Naive thymus-derived CD4-positive, alpha-beta T cell (primary cell): ENCODE results near the gene RIT1. TPM values are rescaled to one million over a fixed set of nuclear protein-coding genes. Genes with fewer than 3 reads are reported as not detected.
A peak's percentile ranks its signal among the peaks of the same experiment; 100 is the strongest.

ENCODE experiments used
- ATAC-seq: fragments of 150-1000 bp; cut with Tn5 transposase; 2 replicates; pipeline ENCODE4 v1.10.0; 2021; ENCODE audit warnings: mild to moderate bottlenecking, moderate library complexity
- CTCF ChIA-PET: fragments of 350-600 bp; sonication (Branson Sonifier 250); formaldehyde crosslinking; loops from one replicate; lab custom pipeline; 2021; ENCODE audit warnings: antibody characterized with exemption; lab: Charles Lee
- POLR2A ChIA-PET: fragments of 350-600 bp; sonication (Branson Sonifier 250); formaldehyde crosslinking; loops from one replicate; lab custom pipeline; 2021; ENCODE audit warnings: antibody characterized with exemption, inconsistent platforms; lab: Charles Lee
- DNase-seq, 9 donors: peaks; one replicate each; pipeline versions ENCODE4 v3.0.0 to v3.0.0-alpha.2; 2020 to 2022; ENCODE audit warnings: mixed read lengths in 1 of 9
- H3K27ac ChIP-seq: one replicate; pipeline ENCODE4 v1.7.0; 2013; ENCODE audit warnings: mild to moderate bottlenecking, low read depth, low read length, moderate library complexity
- H3K27me3 ChIP-seq, 2 donors: one replicate each; pipeline ENCODE4 v1.7.0; 2013; ENCODE audit warnings: low read length in 2 of 2, mild to moderate bottlenecking in 2 of 2, moderate library complexity in 2 of 2; ENCODE audit not compliant: control insufficient read depth in 2 of 2, insufficient read depth in 2 of 2
- H3K36me3 ChIP-seq, 3 experiments: 1 replicate in 2 of 3; 2 replicates in 1 of 3; pipeline ENCODE4 v1.7.0; 2013; ENCODE audit warnings: low read length in 3 of 3, mild to moderate bottlenecking in 3 of 3, moderate library complexity in 1 of 3; ENCODE audit not compliant: insufficient read depth in 3 of 3, control insufficient read depth in 2 of 3
- H3K4me1 ChIP-seq, 2 donors: one replicate each; pipeline ENCODE4 v1.7.0; 2013; ENCODE audit warnings: low read length in 2 of 2, mild to moderate bottlenecking in 2 of 2, moderate library complexity in 1 of 2; ENCODE audit not compliant: control insufficient read depth in 2 of 2, insufficient read depth in 2 of 2
- H3K4me3 ChIP-seq: 2 replicates; pipeline ENCODE4 v1.7.0; 2013; ENCODE audit warnings: mild to moderate bottlenecking, low read length
- H3K9me3 ChIP-seq, 3 experiments: 1 replicate in 2 of 3; 2 replicates in 1 of 3; pipeline ENCODE4 v1.7.0; 2013; ENCODE audit warnings: low read length in 3 of 3; ENCODE audit not compliant: control insufficient read depth in 2 of 3
- H3K27ac Mint-ChIP-seq, 9 donors: one replicate each; pipeline ENCODE4 v1.8.0; 2020 to 2022; ENCODE audit warnings: mixed read lengths in 9 of 9, mild to moderate bottlenecking in 8 of 9, moderate library complexity in 5 of 9, inconsistent platforms in 2 of 9
- H3K27me3 Mint-ChIP-seq, 5 donors: one replicate each; pipeline ENCODE4 v1.8.0; 2021 to 2022; ENCODE audit warnings: mixed read lengths in 5 of 5, mild to moderate bottlenecking in 1 of 5
- H3K36me3 Mint-ChIP-seq, 5 donors: one replicate each; pipeline ENCODE4 v1.8.0; 2020 to 2022; ENCODE audit warnings: mixed read lengths in 5 of 5, mild to moderate bottlenecking in 3 of 5, inconsistent platforms in 1 of 5
- H3K4me1 Mint-ChIP-seq, 7 donors: one replicate each; pipeline ENCODE4 v1.8.0; 2020 to 2022; ENCODE audit warnings: mixed read lengths in 7 of 7, mild to moderate bottlenecking in 3 of 7, inconsistent platforms in 1 of 7
- H3K4me3 Mint-ChIP-seq, 10 donors: one replicate each; pipeline ENCODE4 v1.8.0; 2020 to 2022; ENCODE audit warnings: mild to moderate bottlenecking in 10 of 10, mixed read lengths in 10 of 10, moderate library complexity in 6 of 10, inconsistent platforms in 2 of 10
- H3K9me3 Mint-ChIP-seq, 11 donors: one replicate each; pipeline ENCODE4 v1.8.0; 2020 to 2022; ENCODE audit warnings: mixed read lengths in 11 of 11, mild to moderate bottlenecking in 4 of 11, inconsistent platforms in 1 of 11, moderate library complexity in 1 of 11
- intact Hi-C, 2 donors: fragments of 100-400 bp; cut with micrococcal nuclease; formaldehyde crosslinking; loops; one replicate each; pipeline ENCODE4 v1.15.1; 2023
- polyA plus RNA-seq, 2 donors: library from polyadenylated mRNA; unstranded; fragments of 300-500 nt; fragmentation: Illumina TruSeq; gene quantifications; one replicate each; pipeline ENCODE4 v1.2.3, GENCODE V29; 2021
- total RNA-seq, 6 experiments: library from RNA in 5 of 6; stranded (reverse) in 5 of 6; gene quantifications; 1 replicate in 5 of 6; 2 replicates in 1 of 6; pipeline ENCODE4 v1.2.3 and lab custom pipeline; 2021 to 2026

RIT1 gene
- total and polyA plus RNA-seq, 7 experiments from 2014 or later: 19.1 to 83.9 (median 38.4) TPM

- Histone ChIP-seq H3K4me3 (no peak overlapping the region), H3K27me3 (no peaks in the 10 kb centered on the region), H3K27ac (peak overlapping the region; percentile 56), H3K36me3 (peaks cover 0 to 13% (median 1%) of the 10 kb centered on the region in 3 experiments), H3K4me1 (peaks cover 4 to 13% of the 10 kb centered on the region in 2 donors), H3K9me3 (no peaks in the 10 kb centered on the region)
- DNase-seq: peak in 7 of 9 donors; percentile 38 to 61 (median 46)
- Mint-ChIP-seq H3K27me3 (no peaks in the 10 kb centered on the region), H3K4me3 (peak overlapping the region in 7 of 10 donors; percentile 11 to 59 (median 29)), H3K36me3 (peaks cover 0 to 10% (median 7%) of the 10 kb centered on the region in 5 donors), H3K27ac (peak overlapping the region; percentile 72 to 91 (median 85)), H3K4me1 (peaks cover 9 to 19% (median 16%) of the 10 kb centered on the region in 7 donors), H3K9me3 (no peaks in the 10 kb centered on the region)
- ATAC-seq: peak; percentile 88
- CTCF ChIA-PET: no interaction called here
- intact Hi-C loops: loop anchor here (1.0 kb wide), 2 partner anchors 18 to 36 kb away; partner anchors contain the start of genes GON4L (in 1 of the 2) and RIT1 (in 1 of the 2)
- POLR2A ChIA-PET: interaction anchor here (0.6 to 1.5 kb wide), 8 partner anchors 9 to 657 kb away, joined by 3 to 6 read pairs (median 3); partner anchors contain the start of genes GON4L, KHDC4, PMF1 and SYT11
Observed at GRCh38 chr1:155893389-155894142, 17.6 kb downstream of the RIT1 start.

GRCh38 chr1:155892796-155893195 lies 18.4 kb downstream of the RIT1 start:
- Histone ChIP-seq H3K4me1 (peaks cover 4 to 13% of the 10 kb centered on the region in 2 donors), H3K9me3 (no peaks in the 10 kb centered on the region), H3K4me3 (no peak overlapping the region), H3K27ac (peak overlapping the region; percentile 56), H3K36me3 (peaks cover 0 to 10% (median 0%) of the 10 kb centered on the region in 3 experiments), H3K27me3 (no peaks in the 10 kb centered on the region)
- no peak for DNase-seq
- peaks cover 0 to 8% (median 5%) of the 10 kb centered on the region in 5 donors for H3K36me3 Mint-ChIP-seq
- H3K9me3 Mint-ChIP-seq: no peaks in the 10 kb centered on the region
- no peak for ATAC-seq
- POLR2A ChIA-PET: interaction anchor here (1.5 kb wide), 1 partner anchor 34 kb away, joined by 3 read pairs; no protein-coding TSS in a partner anchor
- H3K27me3 Mint-ChIP-seq: no peaks in the 10 kb centered on the region
- H3K4me3 Mint-ChIP-seq: peak overlapping the region in 3 of 10 donors; percentile 11 to 59 (median 45)
- peak overlapping the region; percentile 72 to 91 (median 85) for H3K27ac Mint-ChIP-seq
- peaks cover 9 to 17% (median 16%) of the 10 kb centered on the region in 7 donors for H3K4me1 Mint-ChIP-seq
- intact Hi-C loops: loop anchor here (1.0 kb wide), 2 partner anchors 19 to 35 kb away; partner anchors contain the start of genes GON4L (in 1 of the 2) and RIT1 (in 1 of the 2)
- CTCF ChIA-PET: no interaction called here

- H3K4me1 ChIP-seq: peaks cover 4 to 13% of the 10 kb centered on the region in 2 donors
- Mint-ChIP-seq H3K4me3 (peak overlapping the region in 1 of 10 donors; percentile 34), H3K9me3 (no peaks in the 10 kb centered on the region), H3K27ac (no peak overlapping the region), H3K36me3 (peaks cover 0 to 2% (median 0%) of the 10 kb centered on the region in 5 donors), H3K4me1 (peaks cover 9 to 17% (median 16%) of the 10 kb centered on the region in 7 donors), H3K27me3 (no peaks in the 10 kb centered on the region)
- no peaks in the 10 kb centered on the region for H3K36me3 ChIP-seq
- H3K9me3 ChIP-seq: no peaks in the 10 kb centered on the region
- H3K27me3 ChIP-seq: no peaks in the 10 kb centered on the region
- no peak for DNase-seq
- ATAC-seq: no peak
- H3K4me3 ChIP-seq: no peak overlapping the region
- CTCF ChIA-PET: no interaction called here
- H3K27ac ChIP-seq: no peak overlapping the region
- POLR2A ChIA-PET: interaction anchor here (0.7 to 1.1 kb wide), 2 partner anchors 145 to 241 kb away, joined by 3 read pairs; no protein-coding TSS in a partner anchor
- intact Hi-C loops: no loop called here
Observed at GRCh38 chr1:155890251-155890650, 20.9 kb downstream of the RIT1 start.

- no peaks in the 10 kb centered on the region for H3K9me3 Mint-ChIP-seq
- no peaks in the 10 kb centered on the region for H3K36me3 ChIP-seq
- peaks cover 0 to 2% (median 0%) of the 10 kb centered on the region in 5 donors for H3K36me3 Mint-ChIP-seq
- H3K4me1 ChIP-seq: peaks cover 4 to 13% of the 10 kb centered on the region in 2 donors
- ChIA-PET CTCF (no interaction called here), POLR2A (interaction anchor here (0.5 to 1.1 kb wide), 3 partner anchors 27 to 241 kb away, joined by 3 read pairs; partner anchors contain the start of gene SYT11)
- H3K4me1 Mint-ChIP-seq: peaks cover 9 to 17% (median 16%) of the 10 kb centered on the region in 7 donors
- no peak overlapping the region for H3K27ac Mint-ChIP-seq
- ATAC-seq: no peak
- DNase-seq: no peak
- no peak overlapping the region for H3K27ac ChIP-seq
- H3K9me3 ChIP-seq: no peaks in the 10 kb centered on the region
- H3K4me3 Mint-ChIP-seq: no peak overlapping the region
- no peaks in the 10 kb centered on the region for H3K27me3 ChIP-seq
- no peaks in the 10 kb centered on the region for H3K27me3 Mint-ChIP-seq
- intact Hi-C loops: no loop called here
- H3K4me3 ChIP-seq: no peak overlapping the region
Observed at GRCh38 chr1:155889566-155889965, 21.6 kb downstream of the RIT1 start.

GRCh38 chr1:155888481-155888880 lies 22.7 kb downstream of the RIT1 start:
- no peaks in the 10 kb centered on the region for H3K9me3 Mint-ChIP-seq
- DNase-seq (no peak), ATAC-seq (no peak)
- H3K36me3 Mint-ChIP-seq: peaks cover 0 to 2% (median 0%) of the 10 kb centered on the region in 5 donors
- peaks cover 6 to 11% (median 10%) of the 10 kb centered on the region in 7 donors for H3K4me1 Mint-ChIP-seq
- POLR2A ChIA-PET: no interaction called here
- H3K27me3 ChIP-seq: no peaks in the 10 kb centered on the region
- no peak overlapping the region for H3K4me3 ChIP-seq
- H3K27ac Mint-ChIP-seq: no peak overlapping the region
- no peak overlapping the region for H3K4me3 Mint-ChIP-seq
- CTCF ChIA-PET: no interaction called here
- no peaks in the 10 kb centered on the region for H3K9me3 ChIP-seq
- no peaks in the 10 kb centered on the region for H3K36me3 ChIP-seq
- H3K27me3 Mint-ChIP-seq: no peaks in the 10 kb centered on the region
- peaks cover 3 to 6% of the 10 kb centered on the region in 2 donors for H3K4me1 ChIP-seq
- intact Hi-C loops: no loop called here
- H3K27ac ChIP-seq: no peak overlapping the region

GRCh38 chr1:155884982-155885381 lies 26.2 kb downstream of the RIT1 start:
- POLR2A ChIA-PET: no interaction called here
- Histone ChIP-seq H3K27me3 (no peaks in the 10 kb centered on the region), H3K9me3 (no peaks in the 10 kb centered on the region), H3K4me3 (no peak overlapping the region), H3K36me3 (peaks cover 0 to 7% (median 0%) of the 10 kb centered on the region in 3 experiments), H3K27ac (no peak overlapping the region), H3K4me1 (no peaks in the 10 kb centered on the region)
- ATAC-seq (no peak), DNase-seq (no peak)
- H3K4me3 Mint-ChIP-seq: no peak overlapping the region
- H3K27me3 Mint-ChIP-seq: no peaks in the 10 kb centered on the region
- no peaks in the 10 kb centered on the region for H3K4me1 Mint-ChIP-seq
- intact Hi-C loops: no loop called here
- CTCF ChIA-PET: no interaction called here
- H3K36me3 Mint-ChIP-seq: peaks cover 0 to 4% (median 0%) of the 10 kb centered on the region in 5 donors
- peak overlapping the region in 1 of 9 donors; percentile 12 for H3K27ac Mint-ChIP-seq
- H3K9me3 Mint-ChIP-seq: no peaks in the 10 kb centered on the region
